ENCODE results near the gene CORIN. TPM values are rescaled to one million over a fixed set of nuclear protein-coding genes. Genes with fewer than 3 reads are reported as not detected.
A peak's percentile ranks its signal among the peaks of the same experiment; 100 is the strongest.

The CORIN gene
- polyA plus RNA-seq, 3 donors: 0.01 TPM; not detected in 2

DNA sequence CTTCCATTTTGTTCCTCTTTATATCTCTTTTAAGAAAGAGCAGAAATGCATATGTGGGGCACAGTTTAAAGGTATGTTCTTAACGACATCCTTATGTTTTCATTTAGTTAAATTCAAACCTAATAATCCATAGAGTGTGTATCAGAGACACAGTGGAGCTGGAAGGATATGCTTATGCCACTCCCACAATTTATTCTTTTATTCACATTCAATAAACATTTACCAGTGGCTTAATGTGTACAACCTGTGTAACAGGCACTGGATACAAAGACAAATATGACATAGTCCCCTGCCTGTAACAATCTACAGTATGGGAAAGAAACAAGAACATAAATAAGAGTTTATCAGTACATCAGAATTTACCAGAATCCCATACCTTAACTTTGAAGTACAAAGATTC lies 22.4 kb upstream of the CORIN start:
- Histone ChIP-seq H3K27ac (ENCODE audit: low read depth in 1 of 2, low read length in 2 of 2) (no peak overlapping the region), H3K27me3 (ENCODE audit: control insufficient read depth in 2 of 2, insufficient read depth in 2 of 2, low read length in 2 of 2) (no peaks in the 10 kb centered on the region), H3K4me1 (ENCODE audit: control insufficient read depth in 1 of 2, insufficient read depth in 2 of 2, low read length in 2 of 2) (peaks cover 6 to 11% of the 10 kb centered on the region in 2 donors), H2AFZ (ENCODE audit: insufficient read depth, low read depth, low read length, poor library complexity, severe bottlenecking) (no peak overlapping the region), H3K79me2 (ENCODE audit: insufficient read depth, low read length) (no peaks in the 10 kb centered on the region), H3K9ac (ENCODE audit: insufficient read depth, low read length, poor library complexity, severe bottlenecking) (no peak overlapping the region), H3K9me3 (replicated peaks in 1 of 2; ENCODE audit: control insufficient read depth in 1 of 2, insufficient read depth in 1 of 2, low read length in 2 of 2) (no peaks in the 10 kb centered on the region), H3K4me3 (replicated peaks in 1 of 3; ENCODE audit: low read depth in 2 of 3, low read length in 3 of 3) (no peak overlapping the region), H4K20me1 (ENCODE audit: insufficient read depth, low read length) (peaks cover 7% of the 10 kb centered on the region), H3K36me3 (replicated peaks in 1 of 2; ENCODE audit: control insufficient read depth in 1 of 2, insufficient read depth in 2 of 2, low read length in 2 of 2) (peaks cover 3 to 60% of the 10 kb centered on the region in 2 donors), H3K4me2 (replicated peaks; ENCODE audit: extremely low read depth, low read length, poor library complexity, severe bottlenecking) (no peak overlapping the region)
- H3K27ac Mint-ChIP-seq: no peak overlapping the region
- DNase-seq: no peak
- WGBS (ENCODE audit: insufficient coverage): no CpG with 5 or more reads among the region's 1 CpG
- no peaks in the 10 kb centered on the region for H3K27me3 Mint-ChIP-seq (ENCODE audit: low read depth in 3 of 3)
- H3K4me3 Mint-ChIP-seq: no peak overlapping the region
- intact Hi-C loops (cut with micrococcal nuclease): no loop called here
- H3K9me3 Mint-ChIP-seq: peaks cover 0 to 2% (median 0%) of the 10 kb centered on the region in 7 donors
- H3K4me1 Mint-ChIP-seq: peaks cover 11% of the 10 kb centered on the region
- TF ChIP-seq, protein P1, sequence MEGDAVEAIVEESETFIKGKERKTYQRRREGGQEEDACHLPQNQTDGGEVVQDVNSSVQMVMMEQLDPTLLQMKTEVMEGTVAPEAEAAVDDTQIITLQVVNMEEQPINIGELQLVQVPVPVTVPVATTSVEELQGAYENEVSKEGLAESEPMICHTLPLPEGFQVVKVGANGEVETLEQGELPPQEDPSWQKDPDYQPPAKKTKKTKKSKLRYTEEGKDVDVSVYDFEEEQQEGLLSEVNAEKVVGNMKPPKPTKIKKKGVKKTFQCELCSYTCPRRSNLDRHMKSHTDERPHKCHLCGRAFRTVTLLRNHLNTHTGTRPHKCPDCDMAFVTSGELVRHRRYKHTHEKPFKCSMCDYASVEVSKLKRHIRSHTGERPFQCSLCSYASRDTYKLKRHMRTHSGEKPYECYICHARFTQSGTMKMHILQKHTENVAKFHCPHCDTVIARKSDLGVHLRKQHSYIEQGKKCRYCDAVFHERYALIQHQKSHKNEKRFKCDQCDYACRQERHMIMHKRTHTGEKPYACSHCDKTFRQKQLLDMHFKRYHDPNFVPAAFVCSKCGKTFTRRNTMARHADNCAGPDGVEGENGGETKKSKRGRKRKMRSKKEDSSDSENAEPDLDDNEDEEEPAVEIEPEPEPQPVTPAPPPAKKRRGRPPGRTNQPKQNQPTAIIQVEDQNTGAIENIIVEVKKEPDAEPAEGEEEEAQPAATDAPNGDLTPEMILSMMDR (IDR thresholded peaks at IDR 0.05): no peak
- peaks cover 30 to 38% of the 10 kb centered on the region in 2 donors for H3K36me3 Mint-ChIP-seq

DNA sequence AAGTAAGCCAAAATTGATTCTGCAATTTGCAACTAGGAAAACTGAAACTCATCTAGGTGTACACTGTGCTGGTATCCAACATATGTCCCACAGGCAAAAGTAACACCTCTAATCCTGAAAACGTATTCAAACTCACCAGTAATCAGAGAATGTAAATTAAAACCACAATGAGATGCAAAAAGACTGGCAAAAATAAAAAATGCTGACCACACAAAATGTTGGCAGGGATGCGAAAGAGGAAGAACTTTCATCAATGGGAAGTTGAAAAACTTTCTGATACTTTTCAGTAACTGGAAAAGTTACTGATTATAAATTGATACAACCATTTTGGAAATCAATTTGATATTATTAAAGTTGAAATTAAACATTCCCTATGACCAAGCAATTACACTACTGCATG lies 20.1 kb upstream of the CORIN start:
- H3K4me3 Mint-ChIP-seq: no peak overlapping the region
- H3K27ac Mint-ChIP-seq: no peak overlapping the region
- peaks cover 7% of the 10 kb centered on the region for H4K20me1 ChIP-seq (ENCODE audit: insufficient read depth, low read length)
- TF ChIP-seq, protein P1 (IDR thresholded peaks at IDR 0.05): no peak
- no peak overlapping the region for H2AFZ ChIP-seq (ENCODE audit: insufficient read depth, low read depth, low read length, poor library complexity, severe bottlenecking)
- no peaks in the 10 kb centered on the region for H3K27me3 Mint-ChIP-seq (ENCODE audit: low read depth in 3 of 3)
- no peaks in the 10 kb centered on the region for H3K9me3 ChIP-seq (replicated peaks in 1 of 2; ENCODE audit: control insufficient read depth in 1 of 2, insufficient read depth in 1 of 2, low read length in 2 of 2)
- peaks cover 0 to 64% of the 10 kb centered on the region in 2 donors for H3K36me3 ChIP-seq (replicated peaks in 1 of 2; ENCODE audit: control insufficient read depth in 1 of 2, insufficient read depth in 2 of 2, low read length in 2 of 2)
- peak overlapping the region; percentile 2 for H3K4me2 ChIP-seq (replicated peaks; ENCODE audit: extremely low read depth, low read length, poor library complexity, severe bottlenecking)
- no peaks in the 10 kb centered on the region for H3K79me2 ChIP-seq (ENCODE audit: insufficient read depth, low read length)
- intact Hi-C loops (cut with micrococcal nuclease): no loop called here
- peaks cover 11% of the 10 kb centered on the region for H3K4me1 Mint-ChIP-seq
- H3K9me3 Mint-ChIP-seq: peaks cover 0 to 2% (median 0%) of the 10 kb centered on the region in 7 donors
- no CpG with 5 or more reads among the region's 2 CpGs for WGBS (ENCODE audit: insufficient coverage)
- no peak overlapping the region for H3K27ac ChIP-seq (ENCODE audit: low read depth in 1 of 2, low read length in 2 of 2)
- peaks cover 33 to 47% of the 10 kb centered on the region in 2 donors for H3K36me3 Mint-ChIP-seq
- peaks cover 6 to 11% of the 10 kb centered on the region in 2 donors for H3K4me1 ChIP-seq (ENCODE audit: control insufficient read depth in 1 of 2, insufficient read depth in 2 of 2, low read length in 2 of 2)
- no peak overlapping the region for H3K4me3 ChIP-seq (replicated peaks in 1 of 3; ENCODE audit: low read depth in 2 of 3, low read length in 3 of 3)
- H3K27me3 ChIP-seq (ENCODE audit: control insufficient read depth in 2 of 2, insufficient read depth in 2 of 2, low read length in 2 of 2): no peaks in the 10 kb centered on the region
- DNase-seq: no peak
- H3K9ac ChIP-seq (ENCODE audit: insufficient read depth, low read length, poor library complexity, severe bottlenecking): no peak overlapping the region
